Measurements from ENCODE around the gene CAP1. TPM values are rescaled to one million over a fixed set of nuclear protein-coding genes. Genes with fewer than 3 reads are reported as not detected.

CAP1 gene
- total RNA-seq, 1 experiment from 2014 or later = 354 TPM

- CTCF ChIA-PET = interaction anchor here (0.6 kb wide), 1 partner anchor 630 kb away, joined by 9 read pairs; no protein-coding TSS in a partner anchor
- BruUV-seq (replicated peaks) = no TSS peak
These were observed 51.7 kb downstream of the CAP1 start for GRCh38 chr1:40092241-40092640.

GRCh38 chr1:40092706-40093639, 52.4 kb downstream of the CAP1 start:
- no TSS peak for BruUV-seq (replicated peaks)
- H3F3A ChIP-seq (ENCODE audit: insufficient read depth, low read depth) = peaks cover 36% of the 10 kb centered on the region
- peaks cover 46% of the 10 kb centered on the region for H3K36me3 ChIP-seq (ENCODE audit: low read depth)
- H4K20me1 ChIP-seq (ENCODE audit: insufficient read depth) = no peaks in the 10 kb centered on the region
- no peak for DNase-seq
- ChIA-PET CTCF (interaction anchor here (0.6 to 1.0 kb wide), 2 partner anchors 51 to 59 kb away, joined by 5 to 18 read pairs; no protein-coding TSS in a partner anchor), POLR2A (ENCODE audit: unreplicated experiment) (interaction anchor here (0.7 kb wide), 1 partner anchor 312 kb away, joined by 3 read pairs; no protein-coding TSS in a partner anchor)
- H3K27ac ChIP-seq = no peak overlapping the region; the same call in 1 of the 2 replicates
- H3K4me1 ChIP-seq (replicated peaks; ENCODE audit: insufficient read depth) = peaks cover 52% of the 10 kb centered on the region
- no peaks in the 10 kb centered on the region for H3K27me3 ChIP-seq (ENCODE audit: insufficient read depth, low read depth)
- no peaks in the 10 kb centered on the region for H3K9me2 ChIP-seq (ENCODE audit: insufficient read depth)
- TF ChIP-seq CTCF (conservative IDR thresholded peaks at IDR 0.05) = no peak
- TF ChIP-seq EZH2 (IDR thresholded peaks at IDR 0.05; ENCODE audit: low read depth) = no peak
- H2AFZ ChIP-seq = no peak overlapping the region
- H3K79me2 ChIP-seq (ENCODE audit: low read depth) = peaks cover 76% of the 10 kb centered on the region
- intact Hi-C loops (cut with micrococcal nuclease; ENCODE audit: unreplicated experiment) = no loop called here
- H3K9me3 ChIP-seq (ENCODE audit: insufficient read depth, low read depth) = no peaks in the 10 kb centered on the region
- no peak overlapping the region for H3K4me3 ChIP-seq
- no peak overlapping the region for H3K4me2 ChIP-seq

More at GRCh38 chr1:40092241-40092640, 51.7 kb downstream of the CAP1 start:
- DNase-seq = no peak
- Histone ChIP-seq H2AFZ (no peak overlapping the region), H3K4me3 (no peak overlapping the region), H3F3A (ENCODE audit: insufficient read depth, low read depth) (peaks cover 40% of the 10 kb centered on the region), H3K36me3 (ENCODE audit: low read depth) (peaks cover 53% of the 10 kb centered on the region), H3K27me3 (ENCODE audit: insufficient read depth, low read depth) (no peaks in the 10 kb centered on the region), H3K4me1 (replicated peaks; ENCODE audit: insufficient read depth) (peaks cover 45% of the 10 kb centered on the region), H3K79me2 (ENCODE audit: low read depth) (peaks cover 74% of the 10 kb centered on the region), H3K9me3 (ENCODE audit: insufficient read depth, low read depth) (no peaks in the 10 kb centered on the region), H4K20me1 (ENCODE audit: insufficient read depth) (no peaks in the 10 kb centered on the region), H3K27ac (no peak overlapping the region), H3K9me2 (ENCODE audit: insufficient read depth) (no peaks in the 10 kb centered on the region), H3K4me2 (no peak overlapping the region)
- intact Hi-C loops (cut with micrococcal nuclease; ENCODE audit: unreplicated experiment) = no loop called here
- POLR2A ChIA-PET (ENCODE audit: unreplicated experiment) = no interaction called here
- no peak for TF ChIP-seq CTCF (conservative IDR thresholded peaks at IDR 0.05)
- TF ChIP-seq EZH2 (IDR thresholded peaks at IDR 0.05; ENCODE audit: low read depth) = no peak

GRCh38 chr1:40094466-40095110, 54.1 kb downstream of the CAP1 start:
- CTCF ChIA-PET = interaction anchor here (0.7 kb wide), 1 partner anchor 49 kb away, joined by 3 read pairs; no protein-coding TSS in a partner anchor
- peaks cover 76% of the 10 kb centered on the region for H3K79me2 ChIP-seq (ENCODE audit: low read depth)
- H4K20me1 ChIP-seq (ENCODE audit: insufficient read depth) = no peaks in the 10 kb centered on the region
- POLR2A ChIA-PET (ENCODE audit: unreplicated experiment) = interaction anchor here (0.7 kb wide), 1 partner anchor 248 kb away, joined by 3 read pairs; no protein-coding TSS in a partner anchor
- peak overlapping the region; percentile 88 for H3K4me2 ChIP-seq
- H3K9me2 ChIP-seq (ENCODE audit: insufficient read depth) = no peaks in the 10 kb centered on the region
- H3K27ac ChIP-seq = peak overlapping the region; percentile 35; the same call in 1 of the 2 replicates
- no peaks in the 10 kb centered on the region for H3K27me3 ChIP-seq (ENCODE audit: insufficient read depth, low read depth)
- BruUV-seq (replicated peaks) = no TSS peak
- no peak for TF ChIP-seq EZH2 (IDR thresholded peaks at IDR 0.05; ENCODE audit: low read depth)
- no peak for TF ChIP-seq CTCF (conservative IDR thresholded peaks at IDR 0.05)
- DNase-seq = peak in 1 of 2 experiments; percentile 59
- peaks cover 32% of the 10 kb centered on the region for H3K36me3 ChIP-seq (ENCODE audit: low read depth)
- H3K9me3 ChIP-seq (ENCODE audit: insufficient read depth, low read depth) = no peaks in the 10 kb centered on the region
- H3K4me1 ChIP-seq (replicated peaks; ENCODE audit: insufficient read depth) = peaks cover 52% of the 10 kb centered on the region
- peaks cover 26% of the 10 kb centered on the region for H3F3A ChIP-seq (ENCODE audit: insufficient read depth, low read depth)
- intact Hi-C loops (cut with micrococcal nuclease; ENCODE audit: unreplicated experiment) = no loop called here
- H2AFZ ChIP-seq = no peak overlapping the region
- H3K4me3 ChIP-seq = peak overlapping the region; percentile 92; the same call in 1 of the 2 replicates
